Panc1 (cell line): ENCODE data around the gene ZNF534. TPM values are rescaled to one million over a fixed set of nuclear protein-coding genes. Genes with fewer than 3 reads are reported as not detected.
"Not testable (repeated sequence)": the region's sequence is repeated elsewhere in the genome, so short reads cannot be mapped to it uniquely, and the experiment has no call there.

Experiments
- ATAC-seq: fragments of 200-7000 bp; cut with Tn5 transposase; 2 replicates; pipeline ENCODE4 v1.9.1; 2020; ENCODE audit warnings: mild to moderate bottlenecking, moderate library complexity
- BruUV-seq: library from RNA; stranded (reverse); fragments of 400-500 nt; replicated peaks from 2 replicates; lab custom pipeline; 2021; lab: Mats Ljungman, UMichigan
- CTCF ChIA-PET: fragments of 300-600 bp; sonication (Branson Sonifier 250); formaldehyde crosslinking; loops from one replicate; lab custom pipeline; 2022; ENCODE audit warnings: antibody characterized with exemption; lab: Charles Lee
- POLR2A ChIA-PET: fragments of 300-600 bp; sonication (Branson Sonifier 250); formaldehyde crosslinking; loops from one replicate; lab custom pipeline; 2022; ENCODE audit warnings: antibody characterized with exemption; lab: Charles Lee
- DNase-seq: peaks from one replicate; pipeline ENCODE4 v3.0.0-alpha.2; 2010; ENCODE audit warnings: low read depth, low spot score
- H3K27ac ChIP-seq: 2 replicates; pipeline ENCODE4 v1.5.1; 2011; ENCODE audit warnings: mild to moderate bottlenecking, low read length, inconsistent platforms
- H3K27me3 ChIP-seq: fragments of 200-500 bp; sonication (Bioruptor generic); 2 replicates; pipeline ENCODE4 v1.6.0; 2014; ENCODE audit warnings: low read length, inconsistent platforms; ENCODE audit not compliant: control insufficient read depth, insufficient read depth
- H3K36me3 ChIP-seq: fragments of 200-500 bp; sonication (Bioruptor generic); 2 replicates; pipeline ENCODE4 v1.5.1; 2014; ENCODE audit warnings: inconsistent platforms, mild to moderate bottlenecking, low read length, moderate library complexity; ENCODE audit not compliant: control insufficient read depth, insufficient read depth
- H3K4me1 ChIP-seq: 2 replicates; pipeline ENCODE4 v1.5.1; 2011; ENCODE audit warnings: inconsistent platforms, mild to moderate bottlenecking, low read length, moderate library complexity; ENCODE audit not compliant: control insufficient read depth, insufficient read depth
- H3K4me3 ChIP-seq, 2 experiments: 2 replicates each; pipeline ENCODE4 v1.5.1; 2011 to 2012; ENCODE audit warnings: low read depth in 2 of 2, low read length in 2 of 2, mild to moderate bottlenecking in 2 of 2, inconsistent platforms in 1 of 2, moderate library complexity in 1 of 2
- H3K9me3 ChIP-seq: fragments of 200-500 bp; sonication (Bioruptor generic); 2 replicates; pipeline ENCODE4 v1.5.1; 2014; ENCODE audit warnings: low read depth, mild to moderate bottlenecking, inconsistent platforms, low read length, moderate library complexity; ENCODE audit not compliant: control insufficient read depth, insufficient read depth
- CTCF ChIP-seq: fragments of 450-650 bp; IDR thresholded peaks from 2 replicates; pipeline ENCODE4 v1.5.1; 2017; ENCODE audit warnings: mild to moderate bottlenecking
- POLR2AphosphoS5 ChIP-seq: IDR thresholded peaks from 2 replicates; pipeline ENCODE4 v1.6.1; 2012; ENCODE audit warnings: mild to moderate bottlenecking, low read depth, low read length, moderate library complexity
- REST ChIP-seq, 2 experiments: IDR thresholded peaks; 2 replicates each; pipeline ENCODE4 v1.6.1; 2011 to 2012; ENCODE audit warnings: low read depth in 2 of 2, control low read depth in 1 of 2, low read length in 1 of 2, mild to moderate bottlenecking in 1 of 2, moderate library complexity in 1 of 2; ENCODE audit not compliant: insufficient read depth in 1 of 2
- SIN3A ChIP-seq: IDR thresholded peaks from 2 replicates; pipeline ENCODE4 v1.6.1; 2012; ENCODE audit warnings: low read depth, mild to moderate bottlenecking, low read length, moderate library complexity, borderline replicate concordance; ENCODE audit not compliant: insufficient read depth
- TCF7L2 ChIP-seq: IDR thresholded peaks from 2 replicates; pipeline ENCODE4 v1.6.1; 2011; ENCODE audit warnings: mild to moderate bottlenecking, low read depth, low read length, inconsistent platforms
- in situ Hi-C: cut with HindIII; loops from 2 replicates; pipeline ENCODE4 v1.10.0; 2016; ENCODE audit warnings: low sequenced_read_pairs, low pct_unique_long_range_greater_than_20kb
- intact Hi-C: fragments of 100-400 bp; cut with micrococcal nuclease; formaldehyde crosslinking; loops from one replicate; pipeline ENCODE4 v1.10.0; 2022; ENCODE audit not compliant: unreplicated experiment
- total RNA-seq: library from RNA; stranded (reverse); gene quantifications from one replicate; pipeline ENCODE4 v1.2.1, GENCODE V29; 2021; ENCODE audit not compliant: unreplicated experiment

Gene ZNF534
- total RNA-seq, 1 experiment from 2014 or later, result not detected

- H3K36me3 ChIP-seq, POLR2A ChIA-PET, H3K4me1 ChIP-seq, CTCF ChIA-PET, BruUV-seq, in situ Hi-C loops, H3K9me3 ChIP-seq, DNase-seq, ATAC-seq, H3K4me3 ChIP-seq, H3K27ac ChIP-seq, H3K27me3 ChIP-seq, intact Hi-C loops: not testable (repeated sequence)
Observed at GRCh38 chr19:52485064-52485463, 56.1 kb downstream of the ZNF534 start.

GRCh38 chr19:52485561-52486240, 56.8 kb downstream of the ZNF534 start:
- in situ Hi-C loops, BruUV-seq, H3K4me3 ChIP-seq, H3K36me3 ChIP-seq, CTCF ChIA-PET, intact Hi-C loops, ATAC-seq, H3K4me1 ChIP-seq, H3K9me3 ChIP-seq, DNase-seq, H3K27ac ChIP-seq, H3K27me3 ChIP-seq, POLR2A ChIA-PET: not testable (repeated sequence)

GRCh38 chr19:52492201-52492993, 63.4 kb downstream of the ZNF534 start:
- DNase-seq (no peak), ATAC-seq (no peak)
- CTCF ChIA-PET, result no interaction called here

More at GRCh38 chr19:52492201-52492993, 63.4 kb downstream of the ZNF534 start:
- Histone ChIP-seq H3K4me3 (no peak overlapping the region), H3K27me3 (no peaks in the 10 kb centered on the region), H3K4me1 (no peaks in the 10 kb centered on the region), H3K36me3 (no peaks in the 10 kb centered on the region), H3K27ac (no peak overlapping the region), H3K9me3 (no peaks in the 10 kb centered on the region)
- POLR2A ChIA-PET, result no interaction called here
- no TSS peak for BruUV-seq
- TF ChIP-seq SIN3A (no peak), REST (IDR thresholded peaks at IDR 0.05; ENCODE audit: insufficient read depth in 1 of 2, low read depth in 2 of 2, low read length in 1 of 2) (no peak), CTCF (no peak), POLR2AphosphoS5 (no peak), TCF7L2 (no peak)
- intact Hi-C loops (no loop called here), in situ Hi-C loops (no loop called here)
